ENCODE results near the gene CD38.

- TF ChIP-seq CTCF (IDR thresholded peaks at IDR 0.05), result no peak
- TF ChIP-seq POLR2A (IDR thresholded peaks at IDR 0.05), result no peak
Measured at GRCh38 chr4:15836362-15836761, 58.2 kb downstream of the CD38 start.
